ENCODE results near the gene HOMER3.

DNA sequence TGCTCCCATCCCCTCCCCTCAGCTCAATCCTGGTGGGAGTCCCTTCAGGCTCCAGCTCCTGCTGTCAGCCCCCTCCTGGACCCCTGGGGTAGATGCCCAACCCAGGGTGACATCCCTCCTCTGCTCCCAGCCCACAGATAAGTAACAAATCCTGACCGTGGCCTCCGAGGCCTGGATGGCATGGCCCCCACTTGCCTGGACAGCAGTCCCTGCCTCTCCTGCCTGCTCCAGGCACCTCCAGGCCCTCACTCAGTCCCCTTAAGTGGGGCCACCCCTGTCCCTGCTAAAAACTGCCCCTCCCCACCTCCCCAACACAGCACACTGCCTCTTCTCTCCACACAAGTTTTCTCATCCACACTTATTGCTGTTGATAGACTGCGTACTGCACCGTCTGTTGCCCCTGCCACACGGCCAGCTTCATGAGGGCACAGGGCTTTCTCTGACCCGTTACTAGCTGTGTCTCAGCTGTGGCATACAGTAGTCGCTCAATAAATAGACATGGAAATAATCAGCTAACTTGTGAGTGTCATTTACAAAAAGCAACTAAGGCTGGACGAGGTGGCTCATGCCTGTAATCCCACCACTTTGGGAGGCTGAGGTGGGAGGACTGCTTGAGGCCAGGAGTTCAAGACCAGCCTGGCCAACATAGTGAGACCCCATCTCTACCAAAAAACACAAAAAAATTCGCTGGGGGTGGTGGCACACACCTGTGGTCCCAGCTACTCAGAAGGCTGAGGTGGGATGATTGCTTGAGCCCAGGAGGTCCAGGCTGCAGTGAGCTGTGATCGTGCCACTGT is 50.9 kb downstream of the HOMER3 start:
- TF ChIP-seq, protein P1, sequence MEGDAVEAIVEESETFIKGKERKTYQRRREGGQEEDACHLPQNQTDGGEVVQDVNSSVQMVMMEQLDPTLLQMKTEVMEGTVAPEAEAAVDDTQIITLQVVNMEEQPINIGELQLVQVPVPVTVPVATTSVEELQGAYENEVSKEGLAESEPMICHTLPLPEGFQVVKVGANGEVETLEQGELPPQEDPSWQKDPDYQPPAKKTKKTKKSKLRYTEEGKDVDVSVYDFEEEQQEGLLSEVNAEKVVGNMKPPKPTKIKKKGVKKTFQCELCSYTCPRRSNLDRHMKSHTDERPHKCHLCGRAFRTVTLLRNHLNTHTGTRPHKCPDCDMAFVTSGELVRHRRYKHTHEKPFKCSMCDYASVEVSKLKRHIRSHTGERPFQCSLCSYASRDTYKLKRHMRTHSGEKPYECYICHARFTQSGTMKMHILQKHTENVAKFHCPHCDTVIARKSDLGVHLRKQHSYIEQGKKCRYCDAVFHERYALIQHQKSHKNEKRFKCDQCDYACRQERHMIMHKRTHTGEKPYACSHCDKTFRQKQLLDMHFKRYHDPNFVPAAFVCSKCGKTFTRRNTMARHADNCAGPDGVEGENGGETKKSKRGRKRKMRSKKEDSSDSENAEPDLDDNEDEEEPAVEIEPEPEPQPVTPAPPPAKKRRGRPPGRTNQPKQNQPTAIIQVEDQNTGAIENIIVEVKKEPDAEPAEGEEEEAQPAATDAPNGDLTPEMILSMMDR (IDR thresholded peaks at IDR 0.05): no peak
- TF ChIP-seq POLR2A (IDR thresholded peaks at IDR 0.05): no peak
- TF ChIP-seq POLR2AphosphoS5 (IDR thresholded peaks at IDR 0.05): no peak
- TF ChIP-seq EP300 (IDR thresholded peaks at IDR 0.05): no peak
